NCI-H82 (cell line): ENCODE results near the gene EIF1.
A peak's percentile ranks its signal among the peaks of the same experiment; 100 is the strongest.

Experiments
- DNase-seq: peaks from one replicate; lab custom pipeline; 2025; lab: John Stamatoyannopoulos, UW

EIF1 gene

GRCh38 chr17:41735744-41736143 lies 47.1 kb downstream of the EIF1 start:
- DNase-seq = no peak

- no peak for DNase-seq
Observed at GRCh38 chr17:41736983-41737679, 48.4 kb downstream of the EIF1 start.

- DNase-seq = no peak
Observed at GRCh38 chr17:41737680-41738023, 49.0 kb downstream of the EIF1 start.

- DNase-seq = peak; percentile 93
Observed at GRCh38 chr17:41738077-41738800, 49.6 kb downstream of the EIF1 start.

- DNase-seq = no peak
Observed at GRCh38 chr17:41738801-41739112, 50.1 kb downstream of the EIF1 start.

- no peak for DNase-seq
Observed at GRCh38 chr17:41739661-41740352, 51.1 kb downstream of the EIF1 start.

GRCh38 chr17:41740506-41740905 lies 51.8 kb downstream of the EIF1 start:
- no peak for DNase-seq

- no peak for DNase-seq
Observed at GRCh38 chr17:41741709-41742108, 53.0 kb downstream of the EIF1 start.
